Activated effector memory CD4-positive, alpha-beta T cell treated with Interleukin-2 at 50 U/mL for 16 hours (primary cell): ENCODE results near the gene RERE.

ENCODE experiments used
- DNase-seq: peaks from one replicate; pipeline ENCODE4 v3.0.0-alpha.2; 2020

Gene RERE

GRCh38 chr1:8663090-8663802 is 154.2 kb downstream of the RERE start:
- DNase-seq = no peak

- no peak for DNase-seq
Observed at GRCh38 chr1:8662380-8663072, 154.9 kb downstream of the RERE start.

DNA sequence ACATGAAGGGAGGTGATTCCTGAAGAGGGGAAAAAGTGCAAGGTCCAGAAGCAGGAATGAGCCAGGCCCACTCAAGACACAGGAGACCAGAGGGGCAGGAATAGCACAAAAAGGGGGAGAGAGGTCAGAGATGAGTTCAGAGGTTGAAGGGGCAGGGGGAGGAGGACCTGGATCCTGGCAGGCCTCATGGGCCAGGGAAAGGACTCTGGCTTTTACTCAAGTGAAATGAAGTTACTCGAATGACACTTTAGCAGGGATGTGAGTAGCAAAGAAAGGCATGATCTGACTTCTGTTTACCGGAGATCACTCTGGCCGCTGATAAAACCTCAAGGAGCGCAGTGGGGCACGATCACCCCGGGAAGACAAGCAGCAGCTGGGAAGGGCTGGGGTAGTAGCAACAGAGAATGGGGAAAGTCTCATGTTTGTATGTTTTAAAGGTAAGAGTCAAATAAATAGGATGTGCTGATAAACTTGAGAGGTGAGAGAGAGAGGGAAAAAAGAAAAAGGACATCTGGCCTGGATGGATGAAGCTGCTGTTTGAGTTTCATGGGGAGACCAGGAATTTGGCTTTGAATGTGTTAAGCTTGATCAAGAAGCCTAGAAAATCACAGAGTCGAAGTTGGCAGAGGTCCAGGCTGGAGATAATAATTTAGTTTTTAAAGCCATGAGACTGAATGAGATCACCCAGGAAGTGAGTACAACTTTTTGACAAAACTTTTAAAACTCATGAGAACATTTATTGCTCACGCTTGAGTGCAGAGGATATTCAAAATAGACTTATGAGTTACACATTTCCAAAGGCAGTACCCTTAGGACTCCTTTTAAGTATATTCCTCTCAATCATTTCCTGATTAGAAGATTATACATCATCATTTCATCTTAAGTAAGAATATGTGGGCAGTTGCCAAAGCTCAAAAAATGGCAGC is 156.0 kb downstream of the RERE start:
- DNase-seq = no peak

DNA sequence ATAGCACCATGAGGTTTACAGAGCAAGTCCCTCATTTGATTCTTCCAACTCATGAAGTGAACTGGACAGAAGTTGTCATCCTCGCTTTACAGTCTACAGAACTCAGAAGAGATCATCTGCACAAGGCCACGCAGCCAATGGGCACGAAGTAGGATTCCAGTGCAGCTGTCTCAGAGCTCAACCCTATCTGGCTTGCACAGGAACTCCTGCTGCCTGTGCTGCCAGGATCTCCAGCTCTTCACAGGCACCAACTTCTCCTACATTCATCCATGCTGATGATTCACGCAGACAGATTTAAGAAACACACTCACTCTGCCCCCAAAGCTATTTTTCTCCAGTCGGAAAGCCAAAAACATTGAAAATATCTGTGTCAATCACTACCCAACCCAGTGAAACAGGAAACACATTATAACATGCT is 157.0 kb downstream of the RERE start:
- DNase-seq = no peak

GRCh38 chr1:8659593-8659992 is 157.8 kb downstream of the RERE start:
- no peak for DNase-seq

- DNase-seq = no peak
Observed at GRCh38 chr1:8653878-8654277, 163.6 kb downstream of the RERE start.

- no peak for DNase-seq
Observed at GRCh38 chr1:8652467-8653046, 164.9 kb downstream of the RERE start.

GRCh38 chr1:8651962-8652361 is 165.5 kb downstream of the RERE start:
- DNase-seq = no peak

- no peak for DNase-seq
Observed at GRCh38 chr1:8651236-8651890, 166.1 kb downstream of the RERE start.

DNA sequence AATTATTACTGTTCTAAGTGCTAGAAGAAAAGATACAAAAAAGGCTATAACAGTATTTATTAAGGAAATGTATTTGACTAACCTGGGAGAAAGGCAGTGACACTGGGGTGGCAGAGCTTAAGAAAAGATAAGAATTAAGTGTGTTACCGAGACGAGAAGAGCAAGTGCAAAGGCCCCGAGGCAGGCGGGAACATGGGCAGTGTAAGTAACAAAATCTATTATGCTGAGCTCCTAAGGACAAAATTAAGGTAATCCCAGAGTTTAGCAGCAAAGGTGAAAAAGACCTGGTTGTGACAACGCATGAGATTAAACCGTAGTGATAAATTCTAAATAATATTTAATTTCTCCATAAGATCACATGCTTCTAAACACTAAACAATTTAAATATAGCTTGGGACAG is 167.6 kb downstream of the RERE start:
- DNase-seq = no peak

- no peak for DNase-seq
Observed at GRCh38 chr1:8649027-8649426, 168.4 kb downstream of the RERE start.

- no peak for DNase-seq
Observed at GRCh38 chr1:8646996-8647395, 170.4 kb downstream of the RERE start.

GRCh38 chr1:8646189-8646588 is 171.3 kb downstream of the RERE start:
- DNase-seq = no peak

DNA sequence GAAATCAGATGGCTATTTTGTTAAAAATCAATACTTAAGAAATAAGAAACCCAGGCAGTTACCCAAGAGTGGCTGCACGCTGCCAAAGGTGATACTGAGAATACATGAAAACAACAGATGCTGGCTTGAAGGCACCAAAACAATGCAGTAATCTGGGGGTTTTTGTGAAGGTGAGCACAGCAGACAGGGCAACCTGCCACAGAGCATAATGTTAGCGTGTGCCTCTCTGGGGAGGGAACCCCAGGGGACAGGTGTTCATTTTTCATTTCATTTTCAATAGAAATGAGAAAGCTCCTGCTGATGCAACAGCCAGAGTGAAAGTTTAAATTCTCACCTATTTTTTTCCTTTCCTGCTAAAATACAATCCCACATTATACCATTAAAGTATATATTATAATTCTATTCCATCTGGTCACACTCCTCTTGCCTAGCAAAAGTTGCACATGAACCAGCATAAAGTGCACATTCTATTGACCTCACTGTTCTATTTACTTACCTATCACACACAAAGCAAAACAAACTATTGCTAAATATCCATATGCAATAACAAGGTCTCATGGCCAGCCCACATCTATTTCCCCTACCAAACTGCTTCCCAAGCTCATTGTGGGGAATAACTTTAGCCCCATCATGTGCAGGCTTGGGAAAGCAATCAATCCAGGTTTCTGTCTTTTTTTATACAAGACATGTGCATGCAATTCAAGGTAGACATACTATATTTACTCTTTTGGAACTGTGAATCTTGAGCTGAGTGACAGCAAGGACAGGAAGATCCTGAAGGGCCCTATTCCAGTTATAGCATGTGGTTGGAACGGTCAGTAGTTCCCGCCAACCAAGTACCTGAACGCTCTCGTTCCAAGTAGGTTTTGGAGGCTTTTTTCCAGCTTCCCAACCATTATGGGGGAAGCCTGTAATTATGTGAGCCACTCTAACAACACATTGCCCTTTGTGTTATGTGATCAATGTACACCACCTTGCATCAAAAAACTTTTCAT is 173.6 kb downstream of the RERE start:
- DNase-seq = no peak

- DNase-seq = no peak
Observed at GRCh38 chr1:8642114-8642513, 175.3 kb downstream of the RERE start.

- no peak for DNase-seq
Observed at GRCh38 chr1:8641377-8641997, 176.0 kb downstream of the RERE start.

GRCh38 chr1:8640950-8641349 is 176.5 kb downstream of the RERE start:
- no peak for DNase-seq

DNA sequence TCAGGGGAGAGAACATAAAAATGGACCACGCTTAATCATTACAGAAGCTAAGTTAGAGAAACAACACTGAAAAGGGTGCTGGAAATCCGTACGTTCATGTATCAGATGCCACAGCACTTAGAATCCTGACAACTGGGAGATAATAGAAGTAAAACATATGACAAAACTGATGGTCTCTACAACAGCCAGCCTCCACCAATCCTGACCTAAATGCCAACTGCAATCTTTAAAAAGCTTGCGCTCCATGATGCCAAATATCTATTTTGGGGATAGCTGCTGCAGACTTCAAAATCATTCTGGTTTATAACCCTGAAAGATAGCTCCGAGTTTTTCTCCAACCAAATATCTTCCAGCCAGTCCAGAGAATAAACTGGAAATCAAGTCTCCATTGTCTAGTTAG is 178.3 kb downstream of the RERE start:
- DNase-seq = no peak

DNA sequence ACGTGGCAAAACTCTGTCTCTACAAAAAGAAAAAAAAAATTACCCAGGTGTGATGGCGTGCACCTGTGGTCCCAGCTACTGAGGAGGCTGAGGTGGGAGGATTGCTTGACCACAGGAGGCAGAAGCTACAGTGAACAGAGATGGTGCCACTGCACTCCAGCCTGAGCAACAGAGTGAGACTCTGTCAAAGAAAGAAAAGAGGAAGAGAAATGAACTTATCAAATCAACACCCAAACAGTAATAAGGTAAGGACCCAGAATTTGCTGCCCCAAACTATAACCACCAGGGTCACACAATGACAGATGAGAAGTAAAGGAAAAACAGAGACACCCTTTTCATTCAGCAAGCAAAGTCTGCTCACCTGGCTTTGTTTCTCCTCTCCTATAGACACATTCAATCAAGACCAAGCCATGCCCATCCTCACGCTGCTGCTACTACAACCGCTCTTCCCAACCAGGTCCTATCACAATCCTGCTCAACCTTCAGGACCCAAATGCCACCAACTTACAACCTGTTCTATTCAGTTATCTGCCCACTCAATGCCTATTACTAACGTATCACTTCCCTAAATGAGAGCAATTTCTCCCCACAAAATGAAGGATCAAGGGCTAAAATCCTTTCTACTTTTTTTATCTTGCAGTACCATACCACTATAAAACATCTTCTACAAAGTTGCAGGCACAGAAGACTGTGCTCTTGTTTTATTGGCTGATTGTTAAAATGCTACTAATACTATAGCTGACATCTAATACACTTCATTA is 183.5 kb downstream of the RERE start:
- no peak for DNase-seq

- no peak for DNase-seq
Observed at GRCh38 chr1:8632102-8632501, 185.3 kb downstream of the RERE start.
